Activated T-helper 2 cell treated with anti-CD3 and anti-CD28 coated beads, Interferon-gamma antibody, Interleukin-2, Interleukin-4, amounts not matched to agents 10 μg/mL and 5 μg/mL and 100 μg/mL, durations not matched to agents 14 hours and 24 hours and 36 hours (primary cell): ENCODE data around the gene CLMN. TPM values are rescaled to one million over a fixed set of nuclear protein-coding genes. Genes with fewer than 3 reads are reported as not detected.

Experiments
- DNase-seq: peaks from one replicate; pipeline ENCODE4 v3.0.0; 2021; ENCODE audit warnings: low spot score
- H3K27ac Mint-ChIP-seq: one replicate; pipeline ENCODE4 v1.8.0; 2021; ENCODE audit warnings: mixed read lengths
- H3K27me3 Mint-ChIP-seq: one replicate; pipeline ENCODE4 v1.8.0; 2021; ENCODE audit warnings: low read depth, mixed read lengths
- H3K36me3 Mint-ChIP-seq: one replicate; pipeline ENCODE4 v1.8.0; 2021; ENCODE audit warnings: low read depth, mixed read lengths
- H3K4me1 Mint-ChIP-seq: one replicate; pipeline ENCODE4 v1.8.0; 2021; ENCODE audit warnings: low read depth, mixed read lengths
- H3K4me3 Mint-ChIP-seq: one replicate; pipeline ENCODE4 v1.8.0; 2021; ENCODE audit warnings: low read depth, mild to moderate bottlenecking, moderate library complexity, mixed read lengths
- H3K9me3 Mint-ChIP-seq: one replicate; pipeline ENCODE4 v1.8.0; 2021; ENCODE audit warnings: mixed read lengths
- intact Hi-C: fragments of 100-400 bp; cut with micrococcal nuclease; formaldehyde crosslinking; loops from one replicate; pipeline ENCODE4 v1.15.1; 2023
- total RNA-seq: library from RNA; stranded (reverse); gene quantifications from 2 replicates; pipeline ENCODE4 v1.2.3, GENCODE V29; 2022

The CLMN gene
- total RNA-seq, 1 donor from 2014 or later = 1.3 TPM

- Mint-ChIP-seq H3K27ac (no peak overlapping the region), H3K4me1 (no peaks in the 10 kb centered on the region), H3K4me3 (no peak overlapping the region), H3K27me3 (peaks cover 15% of the 10 kb centered on the region), H3K9me3 (peaks cover 4% of the 10 kb centered on the region), H3K36me3 (no peaks in the 10 kb centered on the region)
- intact Hi-C loops = no loop called here
- no peak for DNase-seq
Measured at GRCh38 chr14:95353664-95354063, 34.0 kb upstream of the CLMN start.

GRCh38 chr14:95353007-95353406 lies 33.3 kb upstream of the CLMN start:
- intact Hi-C loops = no loop called here
- Mint-ChIP-seq H3K36me3 (no peaks in the 10 kb centered on the region), H3K4me1 (no peaks in the 10 kb centered on the region)

GRCh38 chr14:95352481-95352880 lies 32.8 kb upstream of the CLMN start:
- H3K27me3 Mint-ChIP-seq = peaks cover 11% of the 10 kb centered on the region
- H3K4me3 Mint-ChIP-seq = no peak overlapping the region
- no peak overlapping the region for H3K27ac Mint-ChIP-seq
- no peak for DNase-seq
- H3K4me1 Mint-ChIP-seq = no peaks in the 10 kb centered on the region
- peaks cover 4% of the 10 kb centered on the region for H3K9me3 Mint-ChIP-seq
- intact Hi-C loops = no loop called here
- H3K36me3 Mint-ChIP-seq = no peaks in the 10 kb centered on the region

More at GRCh38 chr14:95353007-95353406, 33.3 kb upstream of the CLMN start:
- no peak for DNase-seq
- peaks cover 4% of the 10 kb centered on the region for H3K9me3 Mint-ChIP-seq
- H3K27ac Mint-ChIP-seq = no peak overlapping the region
- peaks cover 11% of the 10 kb centered on the region for H3K27me3 Mint-ChIP-seq
- no peak overlapping the region for H3K4me3 Mint-ChIP-seq

DNA sequence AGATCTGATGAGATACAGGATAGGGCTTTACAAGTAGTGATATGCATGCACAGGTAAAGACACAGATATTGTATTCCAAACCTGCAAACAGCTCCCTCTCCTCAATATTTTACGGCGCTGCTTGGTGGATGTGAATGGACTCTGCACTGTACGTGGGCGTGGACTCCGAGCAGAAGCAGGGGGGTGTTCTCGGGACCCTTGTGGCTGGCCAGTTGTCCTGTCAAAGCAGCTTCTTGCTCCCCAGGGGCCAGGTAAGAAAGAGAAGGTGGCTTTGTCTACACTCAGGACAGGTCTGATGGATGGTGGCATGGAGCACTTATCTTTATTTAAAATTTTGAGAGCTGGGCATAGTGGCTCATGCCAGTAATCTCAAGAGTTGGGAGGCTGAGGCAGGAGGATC lies 29.5 kb upstream of the CLMN start:
- H3K9me3 Mint-ChIP-seq = peaks cover 4% of the 10 kb centered on the region
- H3K27me3 Mint-ChIP-seq = peaks cover 12% of the 10 kb centered on the region
- no peak overlapping the region for H3K27ac Mint-ChIP-seq
- H3K36me3 Mint-ChIP-seq = no peaks in the 10 kb centered on the region
- no peak for DNase-seq
- H3K4me3 Mint-ChIP-seq = no peak overlapping the region
- intact Hi-C loops = no loop called here
- no peaks in the 10 kb centered on the region for H3K4me1 Mint-ChIP-seq

GRCh38 chr14:95348395-95349080 lies 28.8 kb upstream of the CLMN start:
- no peak overlapping the region for H3K4me3 Mint-ChIP-seq

DNA sequence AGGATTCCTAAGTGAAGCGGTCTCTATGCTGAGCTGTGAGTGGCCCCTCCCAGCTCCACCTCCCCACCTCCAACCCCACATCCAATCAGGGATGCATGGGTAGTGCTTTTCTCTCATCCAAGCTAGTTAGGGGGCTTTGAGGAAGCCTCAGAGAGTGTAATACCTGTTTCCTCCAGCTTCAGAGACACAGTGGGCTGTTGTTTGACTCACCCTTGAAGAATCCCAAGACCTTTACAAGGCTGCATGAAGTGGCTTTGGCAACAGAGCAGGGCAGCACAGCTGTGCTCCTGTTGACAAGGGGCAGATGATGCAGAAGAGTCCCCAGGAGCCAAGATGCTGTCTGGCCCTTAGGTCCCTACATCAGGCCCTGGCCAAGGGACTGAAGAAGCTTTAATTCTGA lies 27.1 kb upstream of the CLMN start:
- Mint-ChIP-seq H3K36me3 (no peaks in the 10 kb centered on the region), H3K27me3 (peaks cover 14% of the 10 kb centered on the region), H3K9me3 (no peaks in the 10 kb centered on the region), H3K4me3 (no peak overlapping the region), H3K27ac (no peak overlapping the region), H3K4me1 (no peaks in the 10 kb centered on the region)
- intact Hi-C loops = no loop called here
- no peak for DNase-seq

More at GRCh38 chr14:95348395-95349080, 28.8 kb upstream of the CLMN start:
- Mint-ChIP-seq H3K27ac (no peak overlapping the region), H3K27me3 (peaks cover 15% of the 10 kb centered on the region), H3K4me1 (no peaks in the 10 kb centered on the region), H3K9me3 (peaks cover under 1% of the 10 kb centered on the region), H3K36me3 (no peaks in the 10 kb centered on the region)
- intact Hi-C loops = no loop called here
- DNase-seq = no peak

GRCh38 chr14:95346266-95346665 lies 26.6 kb upstream of the CLMN start:
- H3K4me1 Mint-ChIP-seq = no peaks in the 10 kb centered on the region

GRCh38 chr14:95345032-95345431 lies 25.3 kb upstream of the CLMN start:
- no peak for DNase-seq
- Mint-ChIP-seq H3K36me3 (no peaks in the 10 kb centered on the region), H3K27me3 (peaks cover 16% of the 10 kb centered on the region), H3K4me3 (no peak overlapping the region), H3K9me3 (no peaks in the 10 kb centered on the region), H3K4me1 (no peaks in the 10 kb centered on the region), H3K27ac (no peak overlapping the region)
- intact Hi-C loops = no loop called here

More at GRCh38 chr14:95346266-95346665, 26.6 kb upstream of the CLMN start:
- DNase-seq = no peak
- no peak overlapping the region for H3K27ac Mint-ChIP-seq
- intact Hi-C loops = no loop called here
- no peaks in the 10 kb centered on the region for H3K9me3 Mint-ChIP-seq
- H3K4me3 Mint-ChIP-seq = no peak overlapping the region
- peaks cover 13% of the 10 kb centered on the region for H3K27me3 Mint-ChIP-seq
- H3K36me3 Mint-ChIP-seq = no peaks in the 10 kb centered on the region

GRCh38 chr14:95344536-95344935 lies 24.8 kb upstream of the CLMN start:
- no peak for DNase-seq
- intact Hi-C loops = no loop called here
- H3K27me3 Mint-ChIP-seq = peaks cover 16% of the 10 kb centered on the region
- no peaks in the 10 kb centered on the region for H3K4me1 Mint-ChIP-seq
- H3K36me3 Mint-ChIP-seq = no peaks in the 10 kb centered on the region
- no peak overlapping the region for H3K27ac Mint-ChIP-seq
- no peak overlapping the region for H3K4me3 Mint-ChIP-seq
- no peaks in the 10 kb centered on the region for H3K9me3 Mint-ChIP-seq

- H3K4me1 Mint-ChIP-seq = no peaks in the 10 kb centered on the region
- peaks cover 21% of the 10 kb centered on the region for H3K27me3 Mint-ChIP-seq
- no peak for DNase-seq
- no peaks in the 10 kb centered on the region for H3K36me3 Mint-ChIP-seq
- no peaks in the 10 kb centered on the region for H3K9me3 Mint-ChIP-seq
- no peak overlapping the region for H3K27ac Mint-ChIP-seq
- no peak overlapping the region for H3K4me3 Mint-ChIP-seq
- intact Hi-C loops = no loop called here
Measured at GRCh38 chr14:95341564-95341963, 21.9 kb upstream of the CLMN start.

DNA sequence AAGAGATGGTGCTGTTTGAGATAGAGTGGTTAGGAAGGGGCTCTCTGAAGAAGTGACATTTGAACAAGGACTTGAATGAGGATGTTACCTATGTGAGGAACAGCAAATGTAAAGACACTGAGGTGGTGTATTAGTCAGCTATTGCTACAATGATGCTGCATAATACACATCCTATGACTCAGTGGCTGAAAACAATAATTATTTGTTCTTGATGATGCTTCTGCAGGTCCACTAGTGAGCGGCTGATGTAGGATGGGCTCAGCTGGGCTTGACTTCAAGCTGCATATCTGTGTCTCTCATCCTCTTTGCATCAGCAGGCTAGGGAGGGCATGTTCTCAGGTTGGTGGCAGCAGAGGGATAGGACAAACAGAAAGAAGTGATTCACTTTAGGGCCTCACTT lies 21.4 kb upstream of the CLMN start:
- Mint-ChIP-seq H3K4me3 (no peak overlapping the region), H3K27ac (no peak overlapping the region), H3K9me3 (no peaks in the 10 kb centered on the region), H3K36me3 (no peaks in the 10 kb centered on the region), H3K4me1 (no peaks in the 10 kb centered on the region), H3K27me3 (peaks cover 21% of the 10 kb centered on the region)
- no peak for DNase-seq
- intact Hi-C loops = no loop called here

DNA sequence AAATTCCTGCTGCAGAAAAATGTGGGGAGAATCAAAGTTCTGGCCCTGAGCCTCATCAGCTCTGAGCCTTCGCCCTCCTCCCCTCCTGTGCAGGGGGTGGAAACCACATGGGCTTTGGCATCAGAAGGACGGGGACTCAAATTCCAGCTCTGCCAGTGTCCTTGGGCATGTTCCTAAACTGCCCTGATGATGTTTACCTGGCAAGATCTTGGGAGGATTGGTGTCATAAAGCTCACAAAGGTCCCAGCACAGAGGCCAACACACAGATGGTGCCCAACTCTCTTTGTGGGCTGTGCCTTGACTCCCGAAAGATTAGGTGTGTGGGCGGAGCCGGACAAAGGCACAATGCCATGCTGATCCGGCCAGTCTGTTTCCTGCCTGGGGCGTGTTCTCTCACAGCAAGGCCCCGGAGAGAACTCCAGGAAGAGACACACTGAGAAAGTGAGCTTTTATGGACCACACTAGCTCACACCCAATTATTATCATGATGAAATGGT lies 20.5 kb upstream of the CLMN start:
- no peak for DNase-seq
- Mint-ChIP-seq H3K36me3 (no peaks in the 10 kb centered on the region), H3K9me3 (no peaks in the 10 kb centered on the region), H3K4me3 (no peak overlapping the region), H3K27me3 (peaks cover 21% of the 10 kb centered on the region), H3K4me1 (no peaks in the 10 kb centered on the region), H3K27ac (no peak overlapping the region)
- intact Hi-C loops = no loop called here

GRCh38 chr14:95339301-95339865 lies 19.7 kb upstream of the CLMN start:
- Mint-ChIP-seq H3K27me3 (peaks cover 21% of the 10 kb centered on the region), H3K4me3 (no peak overlapping the region), H3K4me1 (no peaks in the 10 kb centered on the region), H3K9me3 (no peaks in the 10 kb centered on the region), H3K27ac (no peak overlapping the region), H3K36me3 (no peaks in the 10 kb centered on the region)
- intact Hi-C loops = no loop called here
- no peak for DNase-seq
